ENCODE measurements around the gene PKP4. TPM values are rescaled to one million over a fixed set of nuclear protein-coding genes. Genes with fewer than 3 reads are reported as not detected.

Gene PKP4
- total RNA-seq, 1 experiment from 2014 or later: 55.2 TPM

GRCh38 chr2:158478237-158478636 is 21.5 kb downstream of the PKP4 start:
- TF ChIP-seq ELF1 (IDR thresholded peaks at IDR 0.05; ENCODE audit: borderline replicate concordance, low read depth) (no peak), YY1 (IDR thresholded peaks at IDR 0.05; ENCODE audit: extremely low read depth, insufficient replicate concordance, low read depth, low read length) (no peak), ZFX (IDR thresholded peaks at IDR 0.05) (no peak), EZH2phosphoT487 (IDR thresholded peaks at IDR 0.05; ENCODE audit: borderline replicate concordance) (no peak), SIN3A (IDR thresholded peaks at IDR 0.05; ENCODE audit: low read depth) (no peak), SP1 (IDR thresholded peaks at IDR 0.05; ENCODE audit: low read depth) (no peak), EZH2 (IDR thresholded peaks at IDR 0.05) (no peak), POLR2A (IDR thresholded peaks at IDR 0.05; ENCODE audit: borderline replicate concordance, extremely low read depth, insufficient read depth, insufficient read length) (no peak), FOSL1 (IDR thresholded peaks at IDR 0.05; ENCODE audit: low read depth) (no peak), CEBPB (IDR thresholded peaks at IDR 0.05; ENCODE audit: low read depth) (no peak), CBX3 (IDR thresholded peaks at IDR 0.05; ENCODE audit: low read depth) (no peak)
- TF ChIP-seq, protein P1, sequence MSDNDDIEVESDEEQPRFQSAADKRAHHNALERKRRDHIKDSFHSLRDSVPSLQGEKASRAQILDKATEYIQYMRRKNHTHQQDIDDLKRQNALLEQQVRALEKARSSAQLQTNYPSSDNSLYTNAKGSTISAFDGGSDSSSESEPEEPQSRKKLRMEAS (IDR thresholded peaks at IDR 0.05): no peak
- TF ChIP-seq, protein P2, sequence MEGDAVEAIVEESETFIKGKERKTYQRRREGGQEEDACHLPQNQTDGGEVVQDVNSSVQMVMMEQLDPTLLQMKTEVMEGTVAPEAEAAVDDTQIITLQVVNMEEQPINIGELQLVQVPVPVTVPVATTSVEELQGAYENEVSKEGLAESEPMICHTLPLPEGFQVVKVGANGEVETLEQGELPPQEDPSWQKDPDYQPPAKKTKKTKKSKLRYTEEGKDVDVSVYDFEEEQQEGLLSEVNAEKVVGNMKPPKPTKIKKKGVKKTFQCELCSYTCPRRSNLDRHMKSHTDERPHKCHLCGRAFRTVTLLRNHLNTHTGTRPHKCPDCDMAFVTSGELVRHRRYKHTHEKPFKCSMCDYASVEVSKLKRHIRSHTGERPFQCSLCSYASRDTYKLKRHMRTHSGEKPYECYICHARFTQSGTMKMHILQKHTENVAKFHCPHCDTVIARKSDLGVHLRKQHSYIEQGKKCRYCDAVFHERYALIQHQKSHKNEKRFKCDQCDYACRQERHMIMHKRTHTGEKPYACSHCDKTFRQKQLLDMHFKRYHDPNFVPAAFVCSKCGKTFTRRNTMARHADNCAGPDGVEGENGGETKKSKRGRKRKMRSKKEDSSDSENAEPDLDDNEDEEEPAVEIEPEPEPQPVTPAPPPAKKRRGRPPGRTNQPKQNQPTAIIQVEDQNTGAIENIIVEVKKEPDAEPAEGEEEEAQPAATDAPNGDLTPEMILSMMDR (IDR thresholded peaks at IDR 0.05 in 2 of 3, conservative IDR thresholded peaks at IDR 0.05 in 1 of 3; ENCODE audit: borderline replicate concordance in 1 of 3, insufficient read depth in 1 of 3, low read depth in 2 of 3, low read length in 2 of 3): no peak
- BruUV-seq (replicated peaks): no TSS peak
- Histone ChIP-seq H3K9me2 (ENCODE audit: insufficient read depth) (no peaks in the 10 kb centered on the region), H3K27ac (ENCODE audit: low read depth, low read length) (no peak overlapping the region), H3K4me2 (ENCODE audit: low read length) (no peak overlapping the region), H3K4me1 (ENCODE audit: control insufficient read depth in 1 of 2, insufficient read depth in 2 of 2, low read length in 2 of 2) (peaks cover 0 to 16% of the 10 kb centered on the region in 2 experiments; a peak in 3 of 4 replicates), H4K20me1 (ENCODE audit: insufficient read depth) (peaks cover 1% of the 10 kb centered on the region; the same call in 1 of the 2 replicates), H3K4me3 (replicated peaks in 1 of 2; ENCODE audit: low read depth in 1 of 2, low read length in 2 of 2) (no peak overlapping the region), H3K27me3 (ENCODE audit: insufficient read depth, low read length) (no peaks in the 10 kb centered on the region), H3K9me3 (ENCODE audit: control insufficient read depth in 1 of 2, insufficient read depth in 1 of 2, low read depth in 1 of 2, low read length in 2 of 2) (no peaks in the 10 kb centered on the region), H3K36me3 (ENCODE audit: control insufficient read depth in 1 of 2, insufficient read depth in 2 of 2, low read length in 2 of 2) (no peaks in the 10 kb centered on the region), H3K9ac (ENCODE audit: low read length) (no peak overlapping the region), H3K79me2 (ENCODE audit: insufficient read depth, low read length) (peaks cover 38% of the 10 kb centered on the region), H2AFZ (ENCODE audit: low read depth, low read length, poor library complexity, severe bottlenecking) (no peak overlapping the region)
- ChIA-PET CTCF (interaction anchor here (1.1 kb wide), 1 partner anchor 10 kb away, joined by 4 read pairs; no protein-coding TSS in a partner anchor), RAD21 (ENCODE audit: low non-redundant PET in 1 of 2, low total read pairs in 2 of 2, uncharacterized antibody in 2 of 2, unreplicated experiment in 2 of 2) (no interaction called here), POLR2A (no interaction called here)
- DNase-seq (ENCODE audit: low read depth, low spot score) (no peak), ATAC-seq (no peak)
- intact Hi-C loops (cut with micrococcal nuclease): no loop called here

Data from HCT116 (cell line).